ENCODE results near the gene SCMH1. TPM values are rescaled to one million over a fixed set of nuclear protein-coding genes. Genes with fewer than 3 reads are reported as not detected.
"Not testable (repeated sequence)": the region's sequence is repeated elsewhere in the genome, so short reads cannot be mapped to it uniquely, and the experiment has no call there.

The SCMH1 gene
- total RNA-seq, 1 experiment from 2014 or later: 55.9 TPM

DNA sequence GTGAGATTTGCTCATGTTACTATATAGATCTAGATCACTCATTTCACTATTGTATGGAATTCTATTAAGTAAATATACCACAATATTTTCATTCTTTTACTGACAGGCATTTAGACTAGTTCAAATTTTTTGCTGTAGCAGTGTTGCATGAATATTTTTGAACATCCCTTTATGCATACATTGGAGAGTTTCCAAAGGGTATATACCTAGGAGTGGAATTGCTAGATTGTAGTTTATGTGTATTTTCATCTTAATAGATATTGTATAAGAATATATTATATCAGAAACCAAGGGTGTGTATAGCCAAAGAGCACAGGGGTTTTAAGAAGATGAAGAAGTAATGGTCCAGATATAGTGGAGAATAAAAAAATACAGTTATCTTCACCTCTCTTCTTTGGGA is 6.2 kb downstream of the SCMH1 start:
- POLR2A ChIA-PET: no interaction called here

DNA sequence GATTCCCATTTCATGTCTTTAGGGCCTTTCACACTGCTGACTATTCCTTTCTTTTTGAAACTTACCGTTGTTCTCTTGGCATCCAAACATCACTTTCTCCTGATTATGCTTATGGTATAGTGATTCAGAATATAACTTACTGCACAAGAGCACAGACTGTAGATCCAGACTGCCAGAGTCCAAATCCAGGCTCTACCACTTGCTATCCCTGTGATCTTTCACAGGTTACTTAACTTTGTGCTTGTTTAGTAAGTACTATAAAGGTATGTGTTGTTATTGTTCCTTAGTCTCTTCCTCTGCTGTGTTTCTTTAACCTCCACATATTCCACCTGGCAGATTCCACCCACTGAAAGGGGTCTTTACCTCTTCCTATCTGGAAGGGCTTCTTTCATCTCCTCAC is 8.4 kb downstream of the SCMH1 start:
- BruUV-seq (replicated peaks): no TSS peak
- Mint-ChIP-seq H3K27me3 (ENCODE audit: insufficient read depth, unreplicated experiment) (no peaks in the 10 kb centered on the region), H3K36me3 (ENCODE audit: insufficient read depth, unreplicated experiment) (no peaks in the 10 kb centered on the region), H3K4me1 (ENCODE audit: insufficient read depth, unreplicated experiment) (peaks cover 11% of the 10 kb centered on the region), H3K9me3 (ENCODE audit: unreplicated experiment) (no peaks in the 10 kb centered on the region), H3K4me3 (ENCODE audit: unreplicated experiment) (no peak overlapping the region), H3K27ac (ENCODE audit: low read depth, unreplicated experiment) (no peak overlapping the region)
- POLR2A ChIA-PET: no interaction called here
- CTCF ChIA-PET: interaction anchor here (0.6 kb wide), 1 partner anchor 190 kb away, joined by 3 read pairs; no protein-coding TSS in a partner anchor
- TF ChIP-seq, protein P1, sequence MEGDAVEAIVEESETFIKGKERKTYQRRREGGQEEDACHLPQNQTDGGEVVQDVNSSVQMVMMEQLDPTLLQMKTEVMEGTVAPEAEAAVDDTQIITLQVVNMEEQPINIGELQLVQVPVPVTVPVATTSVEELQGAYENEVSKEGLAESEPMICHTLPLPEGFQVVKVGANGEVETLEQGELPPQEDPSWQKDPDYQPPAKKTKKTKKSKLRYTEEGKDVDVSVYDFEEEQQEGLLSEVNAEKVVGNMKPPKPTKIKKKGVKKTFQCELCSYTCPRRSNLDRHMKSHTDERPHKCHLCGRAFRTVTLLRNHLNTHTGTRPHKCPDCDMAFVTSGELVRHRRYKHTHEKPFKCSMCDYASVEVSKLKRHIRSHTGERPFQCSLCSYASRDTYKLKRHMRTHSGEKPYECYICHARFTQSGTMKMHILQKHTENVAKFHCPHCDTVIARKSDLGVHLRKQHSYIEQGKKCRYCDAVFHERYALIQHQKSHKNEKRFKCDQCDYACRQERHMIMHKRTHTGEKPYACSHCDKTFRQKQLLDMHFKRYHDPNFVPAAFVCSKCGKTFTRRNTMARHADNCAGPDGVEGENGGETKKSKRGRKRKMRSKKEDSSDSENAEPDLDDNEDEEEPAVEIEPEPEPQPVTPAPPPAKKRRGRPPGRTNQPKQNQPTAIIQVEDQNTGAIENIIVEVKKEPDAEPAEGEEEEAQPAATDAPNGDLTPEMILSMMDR (IDR thresholded peaks at IDR 0.05; ENCODE audit: unreplicated experiment): no peak
- intact Hi-C loops (cut with micrococcal nuclease): no loop called here
- DNase-seq (ENCODE audit: unreplicated experiment): no peak

More for the DNA sequence above, 6.2 kb downstream of the SCMH1 start:
- Mint-ChIP-seq H3K4me1 (ENCODE audit: insufficient read depth, unreplicated experiment) (peaks cover 15% of the 10 kb centered on the region), H3K4me3 (ENCODE audit: unreplicated experiment) (no peak overlapping the region), H3K36me3 (ENCODE audit: insufficient read depth, unreplicated experiment) (no peaks in the 10 kb centered on the region), H3K27me3 (ENCODE audit: insufficient read depth, unreplicated experiment) (no peaks in the 10 kb centered on the region), H3K27ac (ENCODE audit: low read depth, unreplicated experiment) (no peak overlapping the region), H3K9me3 (ENCODE audit: unreplicated experiment) (no peaks in the 10 kb centered on the region)
- CTCF ChIA-PET: interaction anchor here (0.6 to 0.7 kb wide), 2 partner anchors 49 to 92 kb away, joined by 3 to 4 read pairs; no protein-coding TSS in a partner anchor
- TF ChIP-seq, protein P1 (IDR thresholded peaks at IDR 0.05; ENCODE audit: unreplicated experiment): no peak
- intact Hi-C loops (cut with micrococcal nuclease): no loop called here
- no TSS peak for BruUV-seq (replicated peaks)
- DNase-seq (ENCODE audit: unreplicated experiment): no peak

DNA sequence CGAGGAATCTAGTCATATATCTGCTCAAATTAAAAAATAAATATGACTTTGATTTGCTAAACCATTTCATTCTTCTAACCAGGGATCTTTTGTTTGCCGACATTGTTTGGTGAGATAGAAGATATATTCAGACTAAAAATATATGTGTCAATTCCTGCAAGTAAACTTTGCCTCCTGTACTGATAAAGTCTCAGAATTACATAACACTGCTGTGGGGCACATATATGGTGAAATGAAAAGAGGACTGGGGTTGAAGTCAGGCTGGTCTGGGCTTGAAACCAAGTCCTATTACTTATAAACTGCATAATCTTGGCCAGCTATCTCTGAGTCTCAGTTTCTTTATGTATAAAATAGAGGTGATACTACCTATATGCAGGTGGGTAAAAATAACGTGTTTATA is 9.8 kb downstream of the SCMH1 start:
- intact Hi-C loops (cut with micrococcal nuclease): no loop called here
- H3K27ac Mint-ChIP-seq (ENCODE audit: low read depth, unreplicated experiment): no peak overlapping the region

DNA sequence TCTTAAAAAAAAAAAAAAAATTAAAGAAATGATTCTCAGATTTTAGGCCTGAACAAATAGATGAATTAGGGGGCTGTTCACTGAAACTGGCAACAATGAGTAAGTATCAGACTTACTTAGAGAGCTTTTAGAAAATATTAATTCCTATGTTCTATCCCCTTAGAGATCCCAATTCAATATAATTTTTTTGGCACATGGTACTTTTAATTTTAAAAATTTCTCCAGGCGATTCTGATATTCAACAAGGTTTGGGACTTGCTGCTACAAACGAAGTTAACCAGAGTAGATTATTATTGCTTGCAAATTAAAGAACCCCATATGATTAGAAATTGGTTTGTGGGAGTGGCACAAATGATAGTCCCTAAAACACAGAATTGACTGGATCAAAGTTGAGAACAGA is 11.4 kb downstream of the SCMH1 start:
- intact Hi-C loops (cut with micrococcal nuclease): no loop called here
- peaks cover 5% of the 10 kb centered on the region for H3K4me1 Mint-ChIP-seq (ENCODE audit: insufficient read depth, unreplicated experiment)
- TF ChIP-seq, protein P1 (IDR thresholded peaks at IDR 0.05; ENCODE audit: unreplicated experiment): no peak
- ChIA-PET CTCF (interaction anchor here (0.7 to 0.8 kb wide), 2 partner anchors 9 to 107 kb away, joined by 3 to 4 read pairs; no protein-coding TSS in a partner anchor), POLR2A (no interaction called here)
- no peak for DNase-seq (ENCODE audit: unreplicated experiment)
- H3K27me3 Mint-ChIP-seq (ENCODE audit: insufficient read depth, unreplicated experiment): no peaks in the 10 kb centered on the region
- H3K27ac Mint-ChIP-seq (ENCODE audit: low read depth, unreplicated experiment): no peak overlapping the region
- BruUV-seq (replicated peaks): no TSS peak
- peaks cover 6% of the 10 kb centered on the region for H3K36me3 Mint-ChIP-seq (ENCODE audit: insufficient read depth, unreplicated experiment)
- no peaks in the 10 kb centered on the region for H3K9me3 Mint-ChIP-seq (ENCODE audit: unreplicated experiment)
- H3K4me3 Mint-ChIP-seq (ENCODE audit: unreplicated experiment): no peak overlapping the region

More for the DNA sequence above, 9.8 kb downstream of the SCMH1 start:
- CTCF ChIA-PET: interaction anchor here (0.6 kb wide), 2 partner anchors 13 to 269 kb away, joined by 3 read pairs; no protein-coding TSS in a partner anchor
- TF ChIP-seq, protein P1 (IDR thresholded peaks at IDR 0.05; ENCODE audit: unreplicated experiment): no peak
- no peak overlapping the region for H3K4me3 Mint-ChIP-seq (ENCODE audit: unreplicated experiment)
- no peaks in the 10 kb centered on the region for H3K27me3 Mint-ChIP-seq (ENCODE audit: insufficient read depth, unreplicated experiment)
- no peak for DNase-seq (ENCODE audit: unreplicated experiment)
- peaks cover 6% of the 10 kb centered on the region for H3K36me3 Mint-ChIP-seq (ENCODE audit: insufficient read depth, unreplicated experiment)
- POLR2A ChIA-PET: no interaction called here
- no peaks in the 10 kb centered on the region for H3K9me3 Mint-ChIP-seq (ENCODE audit: unreplicated experiment)
- H3K4me1 Mint-ChIP-seq (ENCODE audit: insufficient read depth, unreplicated experiment): peaks cover 11% of the 10 kb centered on the region
- BruUV-seq (replicated peaks): no TSS peak

DNA sequence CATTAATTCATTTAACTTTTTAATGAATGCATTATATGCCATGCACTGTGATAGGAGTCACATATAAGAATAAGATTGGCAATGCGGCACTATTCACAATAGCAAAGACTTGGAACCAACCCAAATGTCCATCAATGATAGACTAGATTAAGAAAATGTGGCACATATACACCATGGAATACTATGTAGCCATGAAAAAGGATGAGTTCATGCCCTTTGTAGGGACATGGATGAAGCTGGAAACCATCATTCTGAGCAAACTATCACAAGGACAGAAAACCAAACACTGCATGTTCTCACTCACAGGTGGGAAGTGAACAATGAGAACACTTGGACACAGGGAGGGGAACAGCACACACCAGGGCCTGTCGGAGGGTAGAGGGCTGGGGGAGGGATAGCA is 12.9 kb downstream of the SCMH1 start:
- POLR2A ChIA-PET; H3K4me1 Mint-ChIP-seq (ENCODE audit: insufficient read depth, unreplicated experiment); BruUV-seq (replicated peaks); H3K27me3 Mint-ChIP-seq (ENCODE audit: insufficient read depth, unreplicated experiment); H3K9me3 Mint-ChIP-seq (ENCODE audit: unreplicated experiment); H3K4me3 Mint-ChIP-seq (ENCODE audit: unreplicated experiment); DNase-seq (ENCODE audit: unreplicated experiment); H3K36me3 Mint-ChIP-seq (ENCODE audit: insufficient read depth, unreplicated experiment); H3K27ac Mint-ChIP-seq (ENCODE audit: low read depth, unreplicated experiment); intact Hi-C loops (cut with micrococcal nuclease): not testable (repeated sequence)
- CTCF ChIA-PET: interaction anchor here (0.9 kb wide), 2 partner anchors 9 to 53 kb away, joined by 4 to 5 read pairs; no protein-coding TSS in a partner anchor
